GM21737 (cell line): Measurements from ENCODE around the gene MTMR1.
A peak's percentile ranks its signal among the peaks of the same experiment; 100 is the strongest.

ENCODE experiments used
- ATAC-seq: cut with Tn5 transposase; IDR thresholded peaks from one replicate; pipeline ENCODE4 v1.9.1; 2021; ENCODE audit warnings: mild to moderate bottlenecking, moderate library complexity; ENCODE audit not compliant: unreplicated experiment

The MTMR1 gene

GRCh38 chrX:150692831-150693724 is at the start of gene MTMR1:
TSS of gene MTMR1 (plus strand) at chrX:150693396. CDS start at chrX:150693531, 135 bp downstream.
- ATAC-seq, result peak; percentile 46

- no peak for ATAC-seq
Observed at GRCh38 chrX:150643958-150644357, 49.2 kb upstream of the MTMR1 start.

GRCh38 chrX:150644422-150644821 is 48.8 kb upstream of the MTMR1 start:
- ATAC-seq, result no peak

GRCh38 chrX:150647331-150647730 is 45.9 kb upstream of the MTMR1 start:
- no peak for ATAC-seq

- no peak for ATAC-seq
Observed at GRCh38 chrX:150648296-150648940, 44.8 kb upstream of the MTMR1 start.

GRCh38 chrX:150649096-150649870 is 43.9 kb upstream of the MTMR1 start:
- ATAC-seq, result no peak

GRCh38 chrX:150651906-150652305 is 41.3 kb upstream of the MTMR1 start:
- ATAC-seq, result no peak

- no peak for ATAC-seq
Observed at GRCh38 chrX:150655788-150656187, 37.4 kb upstream of the MTMR1 start.

GRCh38 chrX:150663073-150663472 is 30.1 kb upstream of the MTMR1 start:
- no peak for ATAC-seq

- ATAC-seq, result no peak
Observed at GRCh38 chrX:150664290-150664689, 28.9 kb upstream of the MTMR1 start.

GRCh38 chrX:150676221-150676620 is 17.0 kb upstream of the MTMR1 start:
- no peak for ATAC-seq

- no peak for ATAC-seq
Observed at GRCh38 chrX:150680974-150681373, 12.2 kb upstream of the MTMR1 start.

GRCh38 chrX:150683112-150683511 is 10.1 kb upstream of the MTMR1 start:
- ATAC-seq, result no peak

- ATAC-seq, result no peak
Observed at GRCh38 chrX:150683536-150684146, 9.6 kb upstream of the MTMR1 start.

- no peak for ATAC-seq
Observed at GRCh38 chrX:150688911-150689451, 4.2 kb upstream of the MTMR1 start.

GRCh38 chrX:150690126-150690525 is 3.1 kb upstream of the MTMR1 start:
- no peak for ATAC-seq

GRCh38 chrX:150692296-150692695 is 900 bp upstream of the MTMR1 start:
- no peak for ATAC-seq

- ATAC-seq, result peak; percentile 77
Observed at GRCh38 chrX:150693725-150694574, 754 bp downstream of the MTMR1 start.

- no peak for ATAC-seq
Observed at GRCh38 chrX:150694738-150695410, 1.7 kb downstream of the MTMR1 start.
